Activated T-cell treated with anti-CD3 and anti-CD28 coated beads, Interleukin-2, amount 50 U/mL, for 4 hours (primary cell): ENCODE results near the gene FBXO21. TPM values are rescaled to one million over a fixed set of nuclear protein-coding genes. Genes with fewer than 3 reads are reported as not detected.

Experiments
- ATAC-seq, 2 donors: fragments of 200-7000 bp; cut with Tn5 transposase; one replicate each; pipeline ENCODE4 v1.10.0; 2021
- DNase-seq: peaks from one replicate; pipeline ENCODE4 v3.0.0-alpha.2; 2020
- H3K27me3 Mint-ChIP-seq: one replicate; pipeline ENCODE4 v1.8.0; 2021; ENCODE audit warnings: low read depth, mixed read lengths
- H3K36me3 Mint-ChIP-seq: one replicate; pipeline ENCODE4 v1.8.0; 2022; ENCODE audit warnings: mixed read lengths; ENCODE audit not compliant: insufficient read depth
- H3K4me1 Mint-ChIP-seq: one replicate; pipeline ENCODE4 v1.8.0; 2021; ENCODE audit warnings: low read depth, mixed read lengths
- H3K4me3 Mint-ChIP-seq: one replicate; pipeline ENCODE4 v1.8.0; 2021; ENCODE audit warnings: mild to moderate bottlenecking, moderate library complexity, mixed read lengths
- H3K9me3 Mint-ChIP-seq: one replicate; pipeline ENCODE4 v1.8.0; 2021; ENCODE audit warnings: mixed read lengths
- total RNA-seq, 3 donors: library from RNA; stranded (reverse); gene quantifications; one replicate each; pipeline ENCODE4 v1.2.1, GENCODE V29; 2021

FBXO21 gene
- total RNA-seq, 3 donors from 2014 or later = 33.5 to 38.0 (median 36.3) TPM

DNA sequence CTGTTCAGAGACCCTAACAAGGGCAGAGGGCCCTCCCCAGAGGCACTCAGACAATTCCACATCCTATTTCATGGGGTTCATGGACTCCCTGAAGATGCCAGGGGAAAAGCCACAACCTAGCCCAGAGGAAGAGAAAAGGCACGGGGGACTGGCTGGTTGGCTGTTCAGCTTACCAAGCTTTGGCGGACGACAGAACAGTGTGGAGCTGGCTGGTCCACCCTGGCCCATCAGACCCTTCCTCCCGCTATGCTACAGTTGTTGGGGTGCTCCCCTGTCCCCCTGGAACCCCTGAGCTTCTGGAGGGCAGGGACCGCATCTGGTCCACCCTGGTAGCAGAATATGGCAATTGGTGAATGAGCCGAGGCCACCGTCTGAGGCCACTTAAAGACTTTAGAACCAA, 97.4 kb downstream of the FBXO21 start:
- Mint-ChIP-seq H3K27me3 (peaks cover 17% of the 10 kb centered on the region), H3K4me3 (no peak overlapping the region), H3K4me1 (peaks cover 4% of the 10 kb centered on the region), H3K36me3 (no peaks in the 10 kb centered on the region), H3K9me3 (peaks cover 11% of the 10 kb centered on the region)
- no peak for ATAC-seq
- DNase-seq = no peak

DNA sequence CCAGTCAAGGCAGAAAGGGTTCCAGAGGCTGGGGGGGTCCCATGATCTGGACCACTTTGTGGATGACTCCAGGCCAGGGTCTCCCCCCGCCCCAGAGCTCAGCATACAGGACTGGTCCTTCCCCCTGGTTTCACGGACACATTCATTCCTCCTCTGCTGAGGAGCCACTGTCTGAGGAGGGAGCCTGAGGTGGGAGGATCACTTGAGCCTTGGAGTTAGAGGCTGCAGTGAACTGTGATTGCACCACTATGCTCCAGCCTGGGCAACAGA, 97.8 kb downstream of the FBXO21 start:
- no peak for DNase-seq

More for the DNA sequence above, 97.8 kb downstream of the FBXO21 start:
- no peak for ATAC-seq
- no peaks in the 10 kb centered on the region for H3K4me1 Mint-ChIP-seq
- peaks cover 13% of the 10 kb centered on the region for H3K27me3 Mint-ChIP-seq
- H3K4me3 Mint-ChIP-seq = no peak overlapping the region
- peaks cover 11% of the 10 kb centered on the region for H3K9me3 Mint-ChIP-seq
- no peaks in the 10 kb centered on the region for H3K36me3 Mint-ChIP-seq

Other genes with a start within 250 kb of the FBXO21 start
- gene TESC, start 91.1 kb downstream of the FBXO21 start, total RNA-seq = 10 to 100 TPM; 18.7 to 27.6 (median 26.6) TPM
- gene NOS1, start 171.2 kb upstream of the FBXO21 start, total RNA-seq = under 1 TPM in 1 of 3 donors, not detected in 2; 0.03 TPM